Fibroblast of skin of left quadriceps (primary cell): ENCODE data around the gene LGALS7.

Source experiments
- DNase-seq, 2 experiments: peaks; one replicate each; pipeline ENCODE4 v3.0.0-alpha.2; 2013; ENCODE audit warnings: low read depth in 2 of 2

Gene LGALS7

GRCh38 chr19:38739440-38740256 is 33.7 kb downstream of the LGALS7 start:
- no peak for DNase-seq

- DNase-seq, result no peak
Observed at GRCh38 chr19:38737921-38738737, 35.2 kb downstream of the LGALS7 start.

- no peak for DNase-seq
Observed at GRCh38 chr19:38737281-38737865, 35.9 kb downstream of the LGALS7 start.

DNA sequence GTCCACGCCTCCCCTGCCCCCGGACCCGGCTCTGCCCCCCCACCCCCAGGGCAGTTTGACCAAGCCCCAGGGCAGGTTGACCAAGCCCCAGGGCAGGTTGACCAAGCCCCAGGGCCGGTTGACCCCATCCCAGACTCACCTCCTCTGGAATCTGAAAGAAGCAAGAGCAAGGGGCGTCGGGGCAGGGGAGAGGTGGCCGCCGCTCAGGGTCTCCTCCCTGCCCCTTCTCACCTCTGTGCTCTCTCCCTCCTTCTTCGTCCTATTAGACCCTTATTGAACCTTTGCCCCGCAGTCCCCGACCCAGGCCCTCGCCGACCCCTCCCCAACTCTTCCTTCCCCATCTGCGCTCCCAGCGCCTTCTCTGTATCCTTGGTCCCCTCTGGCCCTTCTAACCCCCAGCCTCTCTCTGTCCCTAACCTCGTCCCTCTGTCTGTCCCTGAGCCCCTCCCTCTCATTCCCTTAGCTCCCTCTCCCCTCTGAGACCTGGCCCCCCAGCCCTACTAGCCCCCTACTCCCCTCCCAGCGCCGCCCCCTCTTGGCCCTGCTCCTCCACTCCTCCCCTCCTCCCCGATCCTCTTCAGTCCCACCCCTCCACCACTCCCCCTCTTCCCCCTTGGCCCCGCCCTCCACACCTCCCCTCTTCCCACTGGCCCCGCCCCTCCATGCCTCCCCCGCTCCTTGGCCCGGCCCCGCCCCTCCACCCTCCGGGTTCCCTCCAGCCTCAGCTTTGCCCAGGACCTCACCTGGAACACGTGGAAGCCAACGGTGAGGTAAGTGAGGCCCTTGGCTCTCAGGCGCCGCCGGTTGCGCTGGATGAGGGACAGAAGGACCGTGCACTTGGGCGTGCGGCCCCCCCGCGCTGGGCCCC is 36.7 kb downstream of the LGALS7 start:
- no peak for DNase-seq

GRCh38 chr19:38736036-38736412 is 37.3 kb downstream of the LGALS7 start:
- DNase-seq, result no peak

DNA sequence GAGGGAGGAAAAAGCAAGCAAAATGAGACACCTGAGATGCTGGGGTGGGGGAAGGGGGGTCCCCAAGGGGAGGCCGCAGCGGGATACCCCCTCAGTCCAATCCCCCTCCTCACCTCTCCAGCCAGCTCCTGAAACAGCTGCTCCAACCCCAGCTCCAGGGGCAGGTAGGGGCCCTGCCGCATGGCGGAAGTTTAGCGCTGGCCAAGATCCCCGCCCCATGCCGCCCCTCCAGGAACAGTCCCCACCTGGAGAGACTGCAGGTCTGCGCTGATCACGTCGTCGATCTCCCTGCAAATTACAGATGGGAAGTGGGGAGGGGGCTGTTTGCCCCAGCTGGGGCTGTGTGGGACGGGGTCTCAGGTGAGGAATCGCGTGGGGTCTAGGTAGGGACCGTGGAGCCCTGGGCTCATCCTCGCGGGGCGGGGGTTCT is 38.0 kb downstream of the LGALS7 start:
- DNase-seq, result no peak

- DNase-seq, result no peak
Observed at GRCh38 chr19:38734426-38735256, 38.7 kb downstream of the LGALS7 start.

- DNase-seq, result no peak
Observed at GRCh38 chr19:38734176-38734425, 39.2 kb downstream of the LGALS7 start.

DNA sequence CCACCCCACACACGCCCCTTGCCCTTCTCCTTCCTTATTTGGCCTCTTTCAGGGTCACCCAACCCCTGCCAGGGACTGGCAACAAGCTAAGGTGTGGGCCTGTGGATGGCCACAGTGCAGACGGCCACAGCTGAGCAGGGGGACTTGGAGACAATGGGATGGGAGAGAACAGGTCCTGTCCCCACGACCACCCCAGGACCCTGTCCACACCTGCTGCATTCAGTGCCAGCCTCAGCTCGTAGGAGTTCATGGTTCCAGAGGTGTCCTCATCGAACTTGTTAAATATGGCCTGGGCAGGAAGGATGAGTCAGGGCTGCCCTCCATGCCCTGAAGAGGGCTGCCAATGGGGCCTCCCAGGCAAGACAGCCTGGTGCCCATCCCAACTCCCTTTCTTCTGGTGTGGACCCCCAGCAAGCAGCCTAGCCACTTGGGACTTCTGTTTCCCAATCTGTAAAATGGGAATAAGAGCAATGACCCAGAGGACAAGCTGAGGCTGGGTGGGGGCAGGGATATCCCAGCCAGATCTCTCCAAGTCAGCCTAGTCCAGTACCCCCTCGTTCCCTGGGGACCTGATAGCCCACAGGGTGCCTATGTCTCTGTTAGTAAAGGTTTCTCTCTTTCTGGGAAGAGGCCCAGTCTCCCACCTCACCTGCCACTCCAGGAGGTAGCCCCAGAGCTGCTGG is 39.7 kb downstream of the LGALS7 start:
- no peak for DNase-seq

DNA sequence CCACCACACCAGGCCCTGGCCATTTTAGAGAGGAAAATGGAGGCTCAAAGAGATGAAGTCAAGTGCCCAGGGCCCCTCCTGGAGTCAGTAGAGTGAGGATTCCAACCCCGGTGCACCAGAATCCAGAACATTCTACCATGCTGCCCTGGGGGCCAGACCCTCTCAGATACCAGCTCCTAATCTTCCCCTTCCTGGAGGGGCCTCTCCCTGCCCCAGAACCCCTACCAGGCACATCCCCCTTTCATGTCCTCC is 40.1 kb downstream of the LGALS7 start:
- DNase-seq, result no peak

- no peak for DNase-seq
Observed at GRCh38 chr19:38731654-38732301, 41.5 kb downstream of the LGALS7 start.

DNA sequence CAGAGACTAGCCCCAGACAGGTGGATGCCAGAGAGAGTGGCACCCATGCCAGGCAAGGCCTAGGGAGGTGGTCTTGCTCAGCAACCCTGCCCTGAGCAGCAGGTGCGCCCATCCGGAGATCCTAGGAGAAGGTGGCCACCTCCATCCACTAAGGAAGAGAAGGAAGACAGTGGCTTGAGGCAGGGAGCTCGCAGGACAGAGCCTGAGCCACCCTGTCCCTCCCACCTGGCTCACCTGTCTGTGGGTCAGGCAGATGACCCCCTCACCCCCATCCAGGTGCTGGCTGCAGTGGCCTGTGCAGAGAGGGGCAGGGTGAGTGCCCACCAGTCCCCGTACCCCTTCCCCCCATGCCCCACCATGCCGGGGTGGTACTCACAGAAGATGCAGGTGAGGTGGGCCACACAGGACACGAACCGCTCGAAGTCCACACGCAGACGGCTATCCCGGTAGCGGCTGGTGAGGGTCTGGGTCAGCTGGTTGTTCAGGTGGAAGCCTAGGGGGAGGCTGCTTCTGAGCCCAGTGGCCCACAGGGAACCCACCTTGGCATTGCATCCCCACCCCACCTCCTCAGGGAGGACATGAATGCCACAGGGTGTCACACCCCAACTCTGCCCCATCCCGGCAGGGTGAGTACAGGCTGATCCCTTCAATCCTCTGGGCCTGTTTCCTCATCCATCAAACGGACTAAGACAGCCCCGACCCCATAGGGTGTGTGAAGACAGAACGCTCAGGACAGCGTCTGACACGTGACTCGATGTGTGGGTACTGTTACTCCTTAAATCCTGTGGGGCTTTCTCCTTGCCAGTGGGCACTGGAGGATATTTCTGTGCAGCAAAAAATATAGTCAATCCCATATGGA is 42.4 kb downstream of the LGALS7 start:
- DNase-seq, result no peak

- no peak for DNase-seq
Observed at GRCh38 chr19:38730470-38730730, 42.9 kb downstream of the LGALS7 start.

GRCh38 chr19:38729653-38730469 is 43.5 kb downstream of the LGALS7 start:
- no peak for DNase-seq

- no peak for DNase-seq
Observed at GRCh38 chr19:38728752-38729541, 44.4 kb downstream of the LGALS7 start.

GRCh38 chr19:38727868-38728660 is 45.3 kb downstream of the LGALS7 start:
- no peak for DNase-seq

GRCh38 chr19:38727306-38727867 is 45.9 kb downstream of the LGALS7 start:
- no peak for DNase-seq
